ENCODE measurements around the gene LDHA.

LDHA gene

DNA sequence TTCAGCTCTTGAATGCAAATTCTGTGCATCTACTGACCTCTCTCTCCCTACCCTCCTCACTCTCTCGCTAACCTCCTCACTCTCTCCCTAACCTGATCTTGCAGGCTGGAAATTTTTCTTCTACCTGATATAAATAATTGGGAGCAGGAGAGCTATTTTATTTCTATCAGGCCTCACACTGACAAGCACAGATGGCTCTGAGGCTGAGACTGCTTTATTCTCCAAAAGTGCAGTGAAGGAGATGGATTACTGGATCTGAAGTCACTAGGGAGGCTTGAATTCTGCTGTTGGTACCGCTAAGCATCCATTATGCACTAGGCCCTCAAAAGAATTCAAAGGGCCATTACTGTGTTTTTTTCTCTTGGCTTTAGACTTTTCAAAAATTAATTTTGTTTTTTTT is 19.4 kb upstream of the LDHA start:
- Histone ChIP-seq H3K9me3 (ENCODE audit: severe bottlenecking) (no peaks in the 10 kb centered on the region), H3K27me3 (ENCODE audit: insufficient read depth, poor library complexity, severe bottlenecking) (no peaks in the 10 kb centered on the region), H3K27ac (ENCODE audit: poor library complexity, severe bottlenecking) (no peak overlapping the region), H3K36me3 (ENCODE audit: low read depth) (no peaks in the 10 kb centered on the region), H3K4me1 (ENCODE audit: insufficient read depth, poor library complexity, severe bottlenecking) (no peaks in the 10 kb centered on the region), H3K4me3 (ENCODE audit: severe bottlenecking) (no peak overlapping the region)
- TF ChIP-seq CTCF (IDR thresholded peaks at IDR 0.05; ENCODE audit: poor library complexity, severe bottlenecking) = no peak
- ATAC-seq (ENCODE audit: low read depth) (no peak), DNase-seq (ENCODE audit: low spot score) (no peak)

- H3K27me3 ChIP-seq (ENCODE audit: insufficient read depth, poor library complexity, severe bottlenecking) = no peaks in the 10 kb centered on the region
- H3K27ac ChIP-seq (ENCODE audit: poor library complexity, severe bottlenecking) = no peak overlapping the region
- no peak for DNase-seq (ENCODE audit: low spot score)
- no peak for ATAC-seq (ENCODE audit: low read depth)
- no peaks in the 10 kb centered on the region for H3K4me1 ChIP-seq (ENCODE audit: insufficient read depth, poor library complexity, severe bottlenecking)
- H3K36me3 ChIP-seq (ENCODE audit: low read depth) = no peaks in the 10 kb centered on the region
- TF ChIP-seq CTCF (IDR thresholded peaks at IDR 0.05; ENCODE audit: poor library complexity, severe bottlenecking) = no peak
- H3K4me3 ChIP-seq (ENCODE audit: severe bottlenecking) = no peak overlapping the region
- H3K9me3 ChIP-seq (ENCODE audit: severe bottlenecking) = no peaks in the 10 kb centered on the region
These were observed 18.4 kb upstream of the LDHA start for GRCh38 chr11:18375941-18376340.

- Histone ChIP-seq H3K4me3 (ENCODE audit: severe bottlenecking) (no peak overlapping the region), H3K36me3 (ENCODE audit: low read depth) (no peaks in the 10 kb centered on the region), H3K27ac (ENCODE audit: poor library complexity, severe bottlenecking) (no peak overlapping the region), H3K9me3 (ENCODE audit: severe bottlenecking) (no peaks in the 10 kb centered on the region), H3K4me1 (ENCODE audit: insufficient read depth, poor library complexity, severe bottlenecking) (peaks cover 13% of the 10 kb centered on the region), H3K27me3 (ENCODE audit: insufficient read depth, poor library complexity, severe bottlenecking) (no peaks in the 10 kb centered on the region)
- TF ChIP-seq CTCF (IDR thresholded peaks at IDR 0.05; ENCODE audit: poor library complexity, severe bottlenecking) = no peak
- ATAC-seq (ENCODE audit: low read depth) = no peak
- no peak for DNase-seq (ENCODE audit: low spot score)
These were observed 15.2 kb upstream of the LDHA start for GRCh38 chr11:18379201-18379600.

DNA sequence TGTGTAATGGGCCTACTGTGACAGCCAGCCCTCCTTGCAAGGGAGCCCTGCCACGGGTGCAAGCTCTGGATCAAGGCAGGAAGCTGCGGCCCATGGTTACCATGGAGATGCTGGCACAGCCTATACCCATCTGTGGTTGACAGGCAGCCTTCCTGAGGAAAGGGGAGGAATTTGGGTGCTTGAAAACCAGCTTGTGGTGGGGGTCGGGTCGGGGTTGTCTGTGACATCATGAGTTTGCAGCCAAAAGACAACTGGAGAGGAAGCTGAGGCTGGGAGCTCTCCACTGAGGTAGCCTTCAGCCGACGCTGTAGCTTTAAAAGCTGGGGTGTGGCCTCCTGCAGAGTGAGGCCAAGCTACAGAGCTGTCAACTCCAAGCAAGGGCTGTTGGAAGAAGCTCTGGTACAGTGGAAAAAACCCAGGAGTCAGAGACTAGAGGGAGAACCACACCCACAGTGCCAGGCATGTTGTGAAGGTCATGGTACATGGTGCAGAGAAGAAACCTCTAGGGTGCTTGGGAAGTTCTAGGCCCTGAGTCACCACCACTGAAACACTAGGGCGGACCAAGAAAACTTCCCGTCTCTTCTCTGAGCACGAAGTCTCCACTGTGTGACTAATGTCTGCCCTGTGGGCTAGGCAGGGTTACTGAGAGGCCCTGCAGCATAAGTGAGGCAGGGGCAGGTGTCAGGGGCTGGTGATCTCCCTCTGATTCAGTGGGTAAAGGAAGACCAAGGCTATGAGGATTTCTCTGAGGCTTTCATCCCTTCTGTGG is 10.8 kb upstream of the LDHA start:
- DNase-seq (ENCODE audit: low spot score) (peak; percentile 93), ATAC-seq (ENCODE audit: low read depth) (peak; percentile 92)
- H3K4me1 ChIP-seq (ENCODE audit: insufficient read depth, poor library complexity, severe bottlenecking) = peaks cover 19% of the 10 kb centered on the region
- H3K27ac ChIP-seq (ENCODE audit: poor library complexity, severe bottlenecking) = peak overlapping the region; percentile 98
- no peaks in the 10 kb centered on the region for H3K27me3 ChIP-seq (ENCODE audit: insufficient read depth, poor library complexity, severe bottlenecking)
- no peak overlapping the region for H3K4me3 ChIP-seq (ENCODE audit: severe bottlenecking)
- no peaks in the 10 kb centered on the region for H3K36me3 ChIP-seq (ENCODE audit: low read depth)
- no peak for TF ChIP-seq CTCF (IDR thresholded peaks at IDR 0.05; ENCODE audit: poor library complexity, severe bottlenecking)
- H3K9me3 ChIP-seq (ENCODE audit: severe bottlenecking) = no peaks in the 10 kb centered on the region

DNA sequence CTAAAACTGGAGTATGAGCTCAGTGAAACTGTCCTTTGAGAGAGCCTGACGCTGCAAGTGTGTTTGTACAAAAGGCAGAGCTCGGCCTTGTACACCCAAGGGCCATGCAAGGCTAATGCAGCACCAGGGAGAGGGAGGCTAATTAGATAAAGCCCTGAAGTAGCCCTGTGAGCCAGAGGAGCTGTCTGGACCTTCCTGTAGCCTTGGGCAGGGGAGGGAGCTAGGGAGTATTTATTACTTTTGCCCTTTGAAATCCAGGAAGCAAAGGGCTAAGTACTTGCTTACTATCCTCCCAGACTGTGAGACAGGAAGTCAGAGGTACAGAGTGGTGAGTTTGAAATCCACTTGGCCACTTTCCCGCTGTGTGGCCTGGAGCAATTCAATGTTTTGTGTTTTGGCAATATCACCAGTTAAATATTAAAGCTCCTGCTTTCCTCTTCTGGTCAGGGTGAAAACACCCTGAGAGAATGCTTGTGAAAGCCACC is 10.2 kb upstream of the LDHA start:
- Histone ChIP-seq H3K27ac (ENCODE audit: poor library complexity, severe bottlenecking) (peak overlapping the region; percentile 98), H3K9me3 (ENCODE audit: severe bottlenecking) (no peaks in the 10 kb centered on the region), H3K4me1 (ENCODE audit: insufficient read depth, poor library complexity, severe bottlenecking) (peaks cover 19% of the 10 kb centered on the region), H3K36me3 (ENCODE audit: low read depth) (no peaks in the 10 kb centered on the region), H3K27me3 (ENCODE audit: insufficient read depth, poor library complexity, severe bottlenecking) (no peaks in the 10 kb centered on the region), H3K4me3 (ENCODE audit: severe bottlenecking) (no peak overlapping the region)
- peak; percentile 6 for TF ChIP-seq CTCF (IDR thresholded peaks at IDR 0.05; ENCODE audit: poor library complexity, severe bottlenecking)
- ATAC-seq (ENCODE audit: low read depth) (peak; percentile 63), DNase-seq (ENCODE audit: low spot score) (no peak)

Measured in RWPE2 (cell line).